PFSK-1 (cell line): ENCODE measurements around the gene OR52B6.

Source experiments
- FOXP2 ChIP-seq: optimal IDR thresholded peaks from 2 replicates; pipeline ENCODE3; 2011; ENCODE audit warnings: borderline replicate concordance, control low read depth, inconsistent platforms; ENCODE audit not compliant: insufficient read depth; ENCODE audit errors: extremely low read length, extremely low read depth
- POLR2AphosphoS5 ChIP-seq: IDR thresholded peaks from 2 replicates; pipeline ENCODE4 v1.6.1; 2012; ENCODE audit warnings: low read depth, mild to moderate bottlenecking, control low read depth, low read length, moderate library complexity
- SIN3A ChIP-seq: IDR thresholded peaks from 2 replicates; pipeline ENCODE4 v1.6.1; 2012; ENCODE audit warnings: mild to moderate bottlenecking, low read length, moderate library complexity, borderline replicate concordance; ENCODE audit not compliant: insufficient read depth
- TAF1 ChIP-seq: IDR thresholded peaks from 2 replicates; pipeline ENCODE4 v1.6.1; 2012; ENCODE audit warnings: low read length, control low read depth, borderline replicate concordance; ENCODE audit not compliant: insufficient read depth
- TF ChIP-seq, protein P1 (sequence below), 2 experiments: IDR thresholded peaks; 2 replicates each; pipeline versions ENCODE4 v1.6.1 to v1.8.0; 2011 to 2012; ENCODE audit warnings: low read depth in 2 of 2, low read length in 2 of 2, control low read depth in 1 of 2, inconsistent platforms in 1 of 2, mild to moderate bottlenecking in 1 of 2, moderate library complexity in 1 of 2; ENCODE audit not compliant: insufficient read depth in 1 of 2

The OR52B6 gene

DNA sequence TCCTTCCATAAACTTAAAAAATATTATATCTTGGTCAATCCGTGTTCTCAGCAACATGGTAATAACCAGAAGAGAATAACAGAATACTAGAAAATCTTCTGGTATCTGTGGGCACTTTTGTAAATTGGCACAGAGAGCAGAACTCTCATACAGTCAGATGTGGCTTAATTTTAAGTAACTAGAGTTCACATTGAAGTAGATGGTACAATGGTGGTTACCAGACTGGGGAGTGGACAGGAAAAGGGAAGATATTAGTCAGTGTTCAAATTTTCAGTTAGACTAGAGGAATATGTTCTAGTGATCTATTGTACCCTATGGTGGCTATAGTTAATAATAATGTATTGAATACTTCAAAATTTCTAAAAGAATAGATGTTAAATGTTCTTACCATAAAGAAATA, 39.2 kb upstream of the OR52B6 start:
- TF ChIP-seq, protein P1, sequence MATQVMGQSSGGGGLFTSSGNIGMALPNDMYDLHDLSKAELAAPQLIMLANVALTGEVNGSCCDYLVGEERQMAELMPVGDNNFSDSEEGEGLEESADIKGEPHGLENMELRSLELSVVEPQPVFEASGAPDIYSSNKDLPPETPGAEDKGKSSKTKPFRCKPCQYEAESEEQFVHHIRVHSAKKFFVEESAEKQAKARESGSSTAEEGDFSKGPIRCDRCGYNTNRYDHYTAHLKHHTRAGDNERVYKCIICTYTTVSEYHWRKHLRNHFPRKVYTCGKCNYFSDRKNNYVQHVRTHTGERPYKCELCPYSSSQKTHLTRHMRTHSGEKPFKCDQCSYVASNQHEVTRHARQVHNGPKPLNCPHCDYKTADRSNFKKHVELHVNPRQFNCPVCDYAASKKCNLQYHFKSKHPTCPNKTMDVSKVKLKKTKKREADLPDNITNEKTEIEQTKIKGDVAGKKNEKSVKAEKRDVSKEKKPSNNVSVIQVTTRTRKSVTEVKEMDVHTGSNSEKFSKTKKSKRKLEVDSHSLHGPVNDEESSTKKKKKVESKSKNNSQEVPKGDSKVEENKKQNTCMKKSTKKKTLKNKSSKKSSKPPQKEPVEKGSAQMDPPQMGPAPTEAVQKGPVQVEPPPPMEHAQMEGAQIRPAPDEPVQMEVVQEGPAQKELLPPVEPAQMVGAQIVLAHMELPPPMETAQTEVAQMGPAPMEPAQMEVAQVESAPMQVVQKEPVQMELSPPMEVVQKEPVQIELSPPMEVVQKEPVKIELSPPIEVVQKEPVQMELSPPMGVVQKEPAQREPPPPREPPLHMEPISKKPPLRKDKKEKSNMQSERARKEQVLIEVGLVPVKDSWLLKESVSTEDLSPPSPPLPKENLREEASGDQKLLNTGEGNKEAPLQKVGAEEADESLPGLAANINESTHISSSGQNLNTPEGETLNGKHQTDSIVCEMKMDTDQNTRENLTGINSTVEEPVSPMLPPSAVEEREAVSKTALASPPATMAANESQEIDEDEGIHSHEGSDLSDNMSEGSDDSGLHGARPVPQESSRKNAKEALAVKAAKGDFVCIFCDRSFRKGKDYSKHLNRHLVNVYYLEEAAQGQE (IDR thresholded peaks at IDR 0.05; ENCODE audit: insufficient read depth in 1 of 2, low read depth in 2 of 2, low read length in 2 of 2): no peak
- TF ChIP-seq TAF1 (no peak), SIN3A (no peak), FOXP2 (no peak), POLR2AphosphoS5 (no peak)

DNA sequence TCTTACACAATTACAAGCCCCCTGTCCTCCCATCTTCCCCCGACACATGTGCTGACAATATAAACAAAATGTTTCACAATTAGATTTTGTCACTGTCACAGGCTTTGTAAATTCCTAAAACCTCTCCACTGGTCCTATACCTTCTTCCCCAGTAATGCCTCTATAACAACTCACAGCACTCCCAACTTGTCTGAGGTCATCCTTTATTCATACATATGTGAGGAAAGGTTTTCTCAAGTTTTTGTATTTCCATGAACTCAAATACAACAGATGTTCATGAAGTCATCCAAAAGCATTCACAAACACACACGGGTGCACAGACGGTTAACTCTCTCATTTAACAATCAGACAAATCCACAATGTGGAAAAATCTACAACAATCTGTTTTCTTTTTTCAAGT, 34.2 kb upstream of the OR52B6 start:
- no peak for TF ChIP-seq TAF1
- TF ChIP-seq SIN3A: no peak
- no peak for TF ChIP-seq POLR2AphosphoS5
- TF ChIP-seq, protein P1 (IDR thresholded peaks at IDR 0.05; ENCODE audit: insufficient read depth in 1 of 2, low read depth in 2 of 2, low read length in 2 of 2): no peak
- no peak for TF ChIP-seq FOXP2

DNA sequence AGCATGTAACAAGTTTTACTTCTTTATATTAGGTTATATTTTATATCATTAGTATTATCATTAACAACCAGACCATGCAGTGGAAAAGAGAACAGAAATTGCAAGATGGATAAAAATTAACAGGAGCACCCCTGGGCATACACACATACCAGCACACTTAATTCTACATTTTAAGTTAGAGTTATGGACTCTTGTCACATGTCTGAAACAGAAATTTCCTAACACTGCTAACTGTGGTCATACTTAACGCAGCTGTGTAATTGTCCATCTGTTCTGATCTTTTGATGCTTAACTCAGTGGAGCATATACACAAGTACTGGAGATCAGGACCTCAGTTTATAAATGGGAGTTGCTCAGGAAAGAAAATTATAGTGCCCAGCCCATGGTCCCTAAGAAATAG, 32.7 kb upstream of the OR52B6 start:
- TF ChIP-seq SIN3A (no peak), POLR2AphosphoS5 (no peak), FOXP2 (no peak), TAF1 (no peak)

DNA sequence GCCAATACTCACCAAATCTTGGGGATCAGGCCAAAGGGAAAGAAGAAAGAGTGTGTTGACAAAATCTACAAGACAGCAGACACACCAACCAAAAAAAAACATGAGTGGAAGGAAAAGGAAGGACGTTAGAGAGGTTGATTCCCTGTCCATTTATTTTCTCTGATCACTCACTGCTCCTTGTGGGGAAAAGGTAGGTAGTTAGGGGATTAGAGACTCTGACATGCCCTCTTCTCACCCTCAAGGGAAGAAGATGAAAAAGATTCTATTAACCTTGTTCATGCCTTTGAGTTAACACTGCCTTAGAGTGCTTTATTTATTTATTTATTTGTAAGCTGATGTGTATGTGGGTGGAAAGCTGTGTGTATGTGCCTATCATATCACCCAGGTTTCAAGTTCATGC, 32.2 kb upstream of the OR52B6 start, which contains the start of gene OR52H1:
Gene OR52H1 (minus strand): TSS at position 101 of the 400 bp plus-strand sequence. CDS start 3,035 bp downstream, outside the sequence.
- TF ChIP-seq TAF1: no peak
- TF ChIP-seq, protein P1 (IDR thresholded peaks at IDR 0.05; ENCODE audit: insufficient read depth in 1 of 2, low read depth in 2 of 2, low read length in 2 of 2): no peak
- no peak for TF ChIP-seq FOXP2
- no peak for TF ChIP-seq POLR2AphosphoS5
- no peak for TF ChIP-seq SIN3A

DNA sequence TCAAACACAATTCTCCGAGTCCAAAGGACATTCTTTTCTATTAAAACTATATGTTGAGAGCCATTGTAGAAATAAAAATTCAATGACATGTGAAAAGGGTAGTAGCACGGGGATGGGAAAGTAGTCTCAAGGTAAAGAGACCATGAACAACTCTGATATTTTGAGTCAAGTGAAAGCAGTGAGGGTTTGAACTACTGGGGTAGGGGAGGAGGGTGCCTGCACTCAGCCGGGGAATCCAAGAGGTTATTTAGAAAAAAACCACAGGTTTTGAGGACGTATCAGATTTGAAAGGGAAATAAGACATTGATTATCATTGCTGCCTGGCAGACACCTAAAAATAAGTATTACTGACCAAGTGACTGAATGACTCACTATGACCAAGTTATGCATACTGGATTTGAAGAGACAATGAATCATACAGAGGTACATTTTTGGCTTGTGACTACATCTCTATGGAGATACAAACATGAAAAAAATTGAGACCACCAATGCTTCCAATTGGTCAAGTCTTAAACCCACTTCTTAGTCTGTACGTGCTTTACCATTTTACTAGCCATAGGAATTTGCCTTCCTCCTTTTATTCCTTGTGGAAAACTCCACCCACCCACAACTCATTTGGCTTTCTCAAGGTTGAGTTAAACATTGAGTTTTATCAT, 30.1 kb upstream of the OR52B6 start:
- TF ChIP-seq POLR2AphosphoS5 (no peak), SIN3A (no peak), FOXP2 (no peak), TAF1 (no peak)
- TF ChIP-seq, protein P1 (IDR thresholded peaks at IDR 0.05; ENCODE audit: insufficient read depth in 1 of 2, low read depth in 2 of 2, low read length in 2 of 2): no peak
